ENCODE data around the gene KIF5A. TPM values are rescaled to one million over a fixed set of nuclear protein-coding genes. Genes with fewer than 3 reads are reported as not detected.

KIF5A gene
- total RNA-seq, 2 experiments from 2014 or later, result 1.2 to 1.3 TPM

DNA sequence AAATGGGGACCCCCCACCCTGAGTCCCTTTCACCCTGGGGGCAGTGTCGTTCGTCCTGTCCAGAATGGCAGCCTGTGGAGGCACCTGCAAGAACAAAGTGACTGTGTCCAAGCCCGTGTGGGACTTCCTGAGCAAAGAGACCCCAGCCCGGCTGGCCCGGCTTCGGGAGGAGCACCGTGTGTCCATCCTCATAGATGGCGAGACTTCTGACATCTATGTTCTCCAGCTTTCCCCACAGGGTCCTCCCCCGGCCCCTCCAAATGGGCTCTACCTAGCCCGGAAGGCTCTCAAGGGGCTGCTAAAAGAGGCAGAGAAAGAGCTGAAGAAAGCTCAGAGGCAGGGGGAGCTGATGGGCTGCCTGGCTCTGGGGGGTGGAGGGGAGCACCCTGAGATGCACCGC is 57.0 kb downstream of the KIF5A start:
- no peak for DNase-seq
- ChIA-PET CTCF (interaction anchor here (1.1 to 2.2 kb wide), 6 partner anchors 13 to 148 kb away, joined by 3 to 12 read pairs (median 4); partner anchors contain the start of gene GLI1), POLR2A (interaction anchor here (1.5 to 4.4 kb wide), 3 partner anchors 8 to 15 kb away, joined by 4 to 27 read pairs (median 11); partner anchors contain the start of gene PIP4K2C)
- H3K9me3 Mint-ChIP-seq, result no peaks in the 10 kb centered on the region
- intact Hi-C loops (cut with micrococcal nuclease), result no loop called here
- H3K4me3 Mint-ChIP-seq, result no peak overlapping the region
- ATAC-seq, result no peak
- TF ChIP-seq, protein P1, sequence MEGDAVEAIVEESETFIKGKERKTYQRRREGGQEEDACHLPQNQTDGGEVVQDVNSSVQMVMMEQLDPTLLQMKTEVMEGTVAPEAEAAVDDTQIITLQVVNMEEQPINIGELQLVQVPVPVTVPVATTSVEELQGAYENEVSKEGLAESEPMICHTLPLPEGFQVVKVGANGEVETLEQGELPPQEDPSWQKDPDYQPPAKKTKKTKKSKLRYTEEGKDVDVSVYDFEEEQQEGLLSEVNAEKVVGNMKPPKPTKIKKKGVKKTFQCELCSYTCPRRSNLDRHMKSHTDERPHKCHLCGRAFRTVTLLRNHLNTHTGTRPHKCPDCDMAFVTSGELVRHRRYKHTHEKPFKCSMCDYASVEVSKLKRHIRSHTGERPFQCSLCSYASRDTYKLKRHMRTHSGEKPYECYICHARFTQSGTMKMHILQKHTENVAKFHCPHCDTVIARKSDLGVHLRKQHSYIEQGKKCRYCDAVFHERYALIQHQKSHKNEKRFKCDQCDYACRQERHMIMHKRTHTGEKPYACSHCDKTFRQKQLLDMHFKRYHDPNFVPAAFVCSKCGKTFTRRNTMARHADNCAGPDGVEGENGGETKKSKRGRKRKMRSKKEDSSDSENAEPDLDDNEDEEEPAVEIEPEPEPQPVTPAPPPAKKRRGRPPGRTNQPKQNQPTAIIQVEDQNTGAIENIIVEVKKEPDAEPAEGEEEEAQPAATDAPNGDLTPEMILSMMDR (IDR thresholded peaks at IDR 0.05), result no peak
- H3K27ac Mint-ChIP-seq, result no peak overlapping the region
- H3K36me3 Mint-ChIP-seq (ENCODE audit: low read depth), result peaks cover 5% of the 10 kb centered on the region
- H3K4me1 Mint-ChIP-seq (ENCODE audit: low read depth), result peaks cover 32% of the 10 kb centered on the region
- peaks cover 2% of the 10 kb centered on the region for H3K27me3 Mint-ChIP-seq

- DNase-seq (no peak), ATAC-seq (no peak)
- Mint-ChIP-seq H3K36me3 (ENCODE audit: low read depth) (no peaks in the 10 kb centered on the region), H3K27ac (no peak overlapping the region), H3K27me3 (peaks cover 8% of the 10 kb centered on the region), H3K4me1 (ENCODE audit: low read depth) (peaks cover 28% of the 10 kb centered on the region), H3K4me3 (no peak overlapping the region), H3K9me3 (no peaks in the 10 kb centered on the region)
- ChIA-PET CTCF (interaction anchor here (1.1 to 2.5 kb wide), 5 partner anchors 13 to 85 kb away, joined by 3 to 17 read pairs (median 5); partner anchors contain the start of gene B4GALNT1), POLR2A (interaction anchor here (1.5 to 3.7 kb wide), 2 partner anchors 13 to 15 kb away, joined by 4 to 18 read pairs; partner anchors contain the start of gene PIP4K2C)
- intact Hi-C loops (cut with micrococcal nuclease), result no loop called here
- TF ChIP-seq, protein P1 (IDR thresholded peaks at IDR 0.05), result no peak
Measured at GRCh38 chr12:57607958-57608663, 58.3 kb downstream of the KIF5A start.

DNA sequence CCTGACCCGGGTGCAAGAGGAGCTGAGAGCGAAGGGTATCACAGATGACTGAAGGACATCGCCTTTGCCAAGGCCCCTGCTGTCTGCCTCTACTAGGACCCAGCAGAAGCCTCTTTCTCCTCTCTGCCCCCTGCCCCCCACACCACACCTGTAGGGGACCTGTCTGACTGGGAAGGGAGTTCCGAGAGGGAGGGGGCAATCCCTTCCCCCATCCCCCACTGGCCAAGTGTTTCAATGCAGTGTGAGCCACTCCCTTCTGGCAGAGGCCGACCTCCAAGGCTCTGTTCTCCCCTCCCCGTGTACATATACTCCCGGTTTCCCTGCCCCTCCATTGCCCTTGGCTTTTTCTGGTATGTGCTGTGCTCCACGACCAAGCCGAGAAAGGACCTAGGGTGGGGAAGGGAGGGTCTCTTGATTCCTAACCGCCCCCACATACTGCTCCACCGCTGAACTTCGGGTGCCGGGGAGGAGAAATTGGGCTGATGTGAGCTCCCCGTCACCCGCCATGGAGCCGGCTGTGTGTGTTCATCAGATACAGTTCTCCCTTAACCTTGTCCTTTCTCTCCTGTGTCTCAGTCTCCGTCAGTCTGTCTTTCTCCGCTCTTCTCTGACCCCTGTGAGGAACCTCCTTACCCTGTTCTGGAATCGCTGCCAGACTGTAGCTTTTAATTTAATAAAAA is 59.4 kb downstream of the KIF5A start:
- no peak overlapping the region for H3K27ac Mint-ChIP-seq
- H3K4me3 Mint-ChIP-seq, result no peak overlapping the region
- no peaks in the 10 kb centered on the region for H3K36me3 Mint-ChIP-seq (ENCODE audit: low read depth)
- ChIA-PET CTCF (interaction anchor here (2.4 to 2.5 kb wide), 2 partner anchors 11 to 25 kb away, joined by 8 to 17 read pairs; no protein-coding TSS in a partner anchor), POLR2A (interaction anchor here (0.7 to 3.7 kb wide), 3 partner anchors 10 to 17 kb away, joined by 3 to 18 read pairs (median 4); partner anchors contain the start of gene PIP4K2C)
- H3K9me3 Mint-ChIP-seq, result no peaks in the 10 kb centered on the region
- DNase-seq (no peak), ATAC-seq (no peak)
- peaks cover 21% of the 10 kb centered on the region for H3K4me1 Mint-ChIP-seq (ENCODE audit: low read depth)
- intact Hi-C loops (cut with micrococcal nuclease), result no loop called here
- TF ChIP-seq, protein P1 (IDR thresholded peaks at IDR 0.05), result no peak
- peaks cover 10% of the 10 kb centered on the region for H3K27me3 Mint-ChIP-seq

- CTCF ChIA-PET, result interaction anchor here (1.0 to 8.0 kb wide), 5 partner anchors 10 to 101 kb away, joined by 3 to 60 read pairs (median 8); no protein-coding TSS in a partner anchor
- H3K36me3 Mint-ChIP-seq (ENCODE audit: low read depth), result no peaks in the 10 kb centered on the region
- H3K9me3 Mint-ChIP-seq, result no peaks in the 10 kb centered on the region
- POLR2A ChIA-PET, result interaction anchor here (0.7 to 3.7 kb wide), 4 partner anchors 10 to 93 kb away, joined by 3 to 18 read pairs (median 4); partner anchors contain the start of gene PIP4K2C
- DNase-seq (no peak), ATAC-seq (no peak)
- H3K27ac Mint-ChIP-seq, result no peak overlapping the region
- H3K27me3 Mint-ChIP-seq, result peaks cover 12% of the 10 kb centered on the region
- peak overlapping the region; percentile 70 for H3K4me3 Mint-ChIP-seq
- intact Hi-C loops (cut with micrococcal nuclease), result no loop called here
- TF ChIP-seq, protein P1 (IDR thresholded peaks at IDR 0.05), result no peak
- peaks cover 20% of the 10 kb centered on the region for H3K4me1 Mint-ChIP-seq (ENCODE audit: low read depth)
Measured at GRCh38 chr12:57609781-57610553, 60.1 kb downstream of the KIF5A start.

Measured in activated CD8-positive, alpha-beta T cell treated with anti-CD3 and anti-CD28 coated beads for 36 hours (primary cell).